Loucy (cell line): ENCODE data around the gene BRIP1.
A peak's percentile ranks its signal among the peaks of the same experiment; 100 is the strongest.

ENCODE experiments used
- H2AFZ ChIP-seq: fragments of 200-600 bp; sonication (generic); 2 replicates; pipeline ENCODE4 v1.6.0; 2016; ENCODE audit warnings: antibody characterized with exemption, mild to moderate bottlenecking, low read length, moderate library complexity
- H3F3A ChIP-seq: fragments of 200-600 bp; 2 replicates; pipeline ENCODE4 v1.6.0; 2016; ENCODE audit warnings: antibody characterized with exemption, low read depth, mild to moderate bottlenecking
- H3K27me3 ChIP-seq: fragments of 200-600 bp; sonication (generic); 2 replicates; pipeline ENCODE4 v1.6.1; 2014; ENCODE audit warnings: low read length, mild to moderate bottlenecking; ENCODE audit not compliant: insufficient read depth, poor library complexity, severe bottlenecking
- H3K36me3 ChIP-seq: fragments of 200-600 bp; sonication (generic); 2 replicates; pipeline ENCODE4 v1.6.1; 2016; ENCODE audit warnings: low read length; ENCODE audit not compliant: insufficient read depth
- H3K4me1 ChIP-seq: fragments of 200-600 bp; sonication (generic); 2 replicates; pipeline ENCODE4 v1.5.1; 2014; ENCODE audit warnings: low read length, mild to moderate bottlenecking; ENCODE audit not compliant: insufficient read depth, poor library complexity, severe bottlenecking
- H3K4me2 ChIP-seq: fragments of 200-600 bp; sonication (generic); 2 replicates; pipeline ENCODE4 v1.6.0; 2014; ENCODE audit warnings: antibody characterized with exemption, low read length, low read depth, mild to moderate bottlenecking; ENCODE audit not compliant: poor library complexity, severe bottlenecking
- H3K4me3 ChIP-seq: fragments of 200-600 bp; sonication (generic); 2 replicates; pipeline ENCODE4 v1.5.1; 2014; ENCODE audit warnings: low read length, mild to moderate bottlenecking, mixed read lengths; ENCODE audit not compliant: poor library complexity, severe bottlenecking
- H3K79me2 ChIP-seq: fragments of 200-600 bp; sonication (generic); 2 replicates; pipeline ENCODE4 v1.6.1; 2014; ENCODE audit warnings: low read length; ENCODE audit not compliant: insufficient read depth
- H3K9ac ChIP-seq: fragments of 200-600 bp; sonication (generic); 2 replicates; pipeline ENCODE4 v1.6.0; 2014; ENCODE audit warnings: mild to moderate bottlenecking, low read depth, low read length, moderate library complexity; ENCODE audit not compliant: poor library complexity, severe bottlenecking
- H3K9me2 ChIP-seq: fragments of 200-600 bp; sonication (generic); replicated peaks from 2 replicates; pipeline ENCODE4 v1.6.1; 2016; ENCODE audit warnings: low read depth, low read length, mixed read lengths
- H3K9me3 ChIP-seq: fragments of 200-600 bp; sonication (generic); 2 replicates; pipeline ENCODE4 v1.6.1; 2014; ENCODE audit warnings: mild to moderate bottlenecking, antibody characterized with exemption, low read length, low read depth; ENCODE audit not compliant: insufficient read depth
- H4K20me1 ChIP-seq: fragments of 200-600 bp; sonication (generic); 2 replicates; pipeline ENCODE4 v1.6.0; 2014; ENCODE audit warnings: antibody characterized with exemption, low read length, mild to moderate bottlenecking; ENCODE audit not compliant: insufficient read depth, poor library complexity, severe bottlenecking
- CTCF ChIP-seq: fragments of 200-600 bp; sonication (generic); conservative IDR thresholded peaks from 2 replicates; pipeline ENCODE4 v1.5.1; 2014; ENCODE audit warnings: mild to moderate bottlenecking, antibody characterized with exemption, low read length
- EZH2phosphoT487 ChIP-seq: fragments of 200-600 bp; IDR thresholded peaks from 2 replicates; pipeline ENCODE4 v1.6.1; 2018; ENCODE audit warnings: antibody characterized with exemption, mild to moderate bottlenecking, moderate library complexity, borderline replicate concordance

BRIP1 gene

GRCh38 chr17:61837175-61838051 lies 25.9 kb downstream of the BRIP1 start:
- TF ChIP-seq EZH2phosphoT487 (no peak), CTCF (peak; percentile 72)
- no peaks in the 10 kb centered on the region for H3K4me1 ChIP-seq
- no peak overlapping the region for H2AFZ ChIP-seq
- no peak overlapping the region for H3K4me2 ChIP-seq
- no peak overlapping the region for H3K9ac ChIP-seq
- H4K20me1 ChIP-seq: no peaks in the 10 kb centered on the region
- H3K79me2 ChIP-seq: no peaks in the 10 kb centered on the region
- no peaks in the 10 kb centered on the region for H3K9me3 ChIP-seq
- no peaks in the 10 kb centered on the region for H3K9me2 ChIP-seq
- H3K36me3 ChIP-seq: peaks cover 18% of the 10 kb centered on the region; the same call in 1 of the 2 replicates
- no peaks in the 10 kb centered on the region for H3K27me3 ChIP-seq
- no peak overlapping the region for H3K4me3 ChIP-seq
- no peaks in the 10 kb centered on the region for H3F3A ChIP-seq

- TF ChIP-seq EZH2phosphoT487 (no peak), CTCF (no peak)
- Histone ChIP-seq H3K36me3 (peaks cover 10% of the 10 kb centered on the region; the same call in 1 of the 2 replicates), H3K9ac (no peak overlapping the region)
These were observed 26.8 kb downstream of the BRIP1 start for GRCh38 chr17:61836266-61837174.

GRCh38 chr17:61835606-61836005 lies 27.7 kb downstream of the BRIP1 start:
- Histone ChIP-seq H3F3A (no peaks in the 10 kb centered on the region), H2AFZ (no peak overlapping the region), H4K20me1 (no peaks in the 10 kb centered on the region), H3K4me3 (no peak overlapping the region), H3K4me2 (no peak overlapping the region), H3K9me2 (no peaks in the 10 kb centered on the region), H3K27me3 (no peaks in the 10 kb centered on the region), H3K36me3 (peaks cover 1% of the 10 kb centered on the region; the same call in 1 of the 2 replicates), H3K79me2 (no peaks in the 10 kb centered on the region), H3K4me1 (no peaks in the 10 kb centered on the region), H3K9ac (no peak overlapping the region), H3K9me3 (no peaks in the 10 kb centered on the region)
- no peak for TF ChIP-seq CTCF
- TF ChIP-seq EZH2phosphoT487: no peak

More at GRCh38 chr17:61836266-61837174, 26.8 kb downstream of the BRIP1 start:
- Histone ChIP-seq H3K4me2 (no peak overlapping the region), H3K27me3 (no peaks in the 10 kb centered on the region), H3K79me2 (no peaks in the 10 kb centered on the region), H3F3A (no peaks in the 10 kb centered on the region), H2AFZ (no peak overlapping the region), H3K9me2 (no peaks in the 10 kb centered on the region), H3K4me3 (no peak overlapping the region), H3K9me3 (no peaks in the 10 kb centered on the region), H4K20me1 (no peaks in the 10 kb centered on the region), H3K4me1 (no peaks in the 10 kb centered on the region)
